Hematopoietic multipotent progenitor cell (in vitro differentiated cells): ENCODE results near the gene C9orf72. TPM values are rescaled to one million over a fixed set of nuclear protein-coding genes. Genes with fewer than 3 reads are reported as not detected.

Source experiments
- DNase-seq, 3 donors: peaks; one replicate each; pipeline ENCODE4 v3.0.0-alpha.2; 2011 to 2015; ENCODE audit warnings: low read depth in 2 of 3, low spot score in 2 of 3
- total RNA-seq: library from RNA; depleted of rRNA; stranded (reverse); fragments of >200 nt; gene quantifications from one replicate; pipeline ENCODE4 v1.2.3, GENCODE V29; 2012

C9orf72 gene
- total RNA-seq, 1 donor, result 7.8 TPM

GRCh38 chr9:27582794-27583193 lies 9.5 kb upstream of the C9orf72 start:
- DNase-seq, result no peak

GRCh38 chr9:27581826-27582225 lies 8.5 kb upstream of the C9orf72 start:
- no peak for DNase-seq

- peak; percentile 97 to 100 (median 100) for DNase-seq
These were observed 631 bp upstream of the C9orf72 start for GRCh38 chr9:27573634-27574590.

DNA sequence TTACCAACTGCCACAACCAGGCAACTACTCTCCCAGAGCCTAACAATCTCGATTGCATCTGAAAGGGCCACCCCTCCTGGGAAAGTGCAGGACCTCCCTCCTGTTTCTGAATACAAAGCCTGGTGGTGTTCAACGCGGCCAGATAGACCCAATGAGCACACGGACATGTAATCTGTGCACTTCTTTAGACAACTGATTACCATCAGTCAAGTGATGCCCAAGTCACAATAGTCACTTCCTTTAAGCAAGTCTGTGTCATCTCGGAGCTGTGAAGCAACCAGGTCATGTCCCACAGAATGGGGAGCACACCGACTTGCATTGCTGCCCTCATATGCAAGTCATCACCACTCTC lies 739 bp downstream of the C9orf72 start:
- DNase-seq, result peak; percentile 39 to 86 (median 77)

DNA sequence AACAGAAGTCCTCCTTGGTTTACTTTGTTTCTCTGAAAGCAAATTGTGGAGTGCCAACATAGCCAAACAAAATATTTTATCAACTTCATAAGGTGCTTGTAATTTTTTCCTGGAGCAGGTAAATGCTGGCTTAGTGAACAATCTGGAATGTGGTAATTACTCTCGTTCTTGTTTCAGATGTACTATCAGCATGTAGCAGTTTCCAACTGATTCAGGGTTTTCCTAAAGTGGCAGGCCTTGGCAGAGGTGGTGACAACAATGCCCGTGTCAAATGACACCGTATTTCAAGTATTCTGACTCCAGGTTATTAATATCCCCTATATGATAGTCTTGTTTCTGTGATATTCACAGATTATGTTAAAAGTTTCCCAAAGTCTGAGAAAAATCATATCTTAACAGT lies 1.2 kb downstream of the C9orf72 start:
- DNase-seq, result no peak

- no peak for DNase-seq
These were observed 2.3 kb downstream of the C9orf72 start for GRCh38 chr9:27571011-27571410.

DNA sequence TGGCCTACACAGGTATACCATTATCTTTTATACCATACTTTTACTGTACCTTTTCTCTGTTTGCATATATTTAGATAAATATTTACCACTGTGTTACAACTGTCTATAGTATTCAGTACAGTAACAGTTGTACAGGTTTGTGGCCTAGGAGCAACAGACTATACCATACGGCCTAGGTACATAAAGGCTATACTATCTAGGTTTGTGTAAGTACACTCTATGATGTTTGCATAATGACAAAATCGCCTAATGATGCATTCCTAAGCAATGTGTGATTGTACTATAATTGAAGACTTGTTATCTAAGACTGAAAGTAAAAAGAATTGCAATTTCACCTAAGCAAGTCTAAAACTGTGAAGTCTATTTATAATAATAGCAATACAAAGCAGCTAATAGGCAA lies 3.9 kb downstream of the C9orf72 start:
- DNase-seq, result no peak

DNA sequence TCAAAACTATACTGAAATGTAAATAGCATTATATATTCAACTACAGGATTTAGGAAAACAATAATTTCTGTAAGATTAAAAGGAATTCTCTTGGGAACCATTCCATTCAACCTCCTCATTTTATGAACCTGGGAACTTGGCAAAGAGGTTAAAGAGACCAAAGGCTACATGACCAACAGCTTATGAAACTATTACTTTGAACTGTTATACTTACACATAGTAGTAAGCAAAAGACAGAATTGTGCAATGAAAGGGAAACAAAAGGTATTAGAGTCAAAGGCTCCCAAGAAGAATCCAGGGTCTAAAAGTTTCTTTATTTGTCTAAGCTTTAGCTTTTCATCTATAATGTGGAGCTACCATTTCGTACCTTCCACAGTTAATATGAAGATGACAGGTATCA lies 7.2 kb downstream of the C9orf72 start:
- no peak for DNase-seq

DNA sequence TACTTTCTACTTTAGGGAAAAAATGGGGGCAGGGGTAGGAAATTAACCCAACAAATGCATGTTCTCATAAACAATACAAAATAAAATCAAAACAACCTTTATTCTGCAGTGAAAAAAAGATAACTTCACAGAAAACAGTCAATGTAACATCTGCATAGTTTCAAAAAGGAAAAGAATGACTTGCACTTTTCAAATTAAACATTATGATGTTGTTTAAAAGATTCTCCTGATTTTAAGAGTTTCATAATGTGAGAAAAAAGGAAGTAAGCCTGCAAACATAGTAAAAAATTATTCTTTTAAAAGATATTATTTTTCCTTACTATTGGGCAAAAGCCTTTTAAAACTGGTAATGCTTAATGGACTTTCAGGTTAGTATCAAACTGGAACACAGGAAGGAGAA lies 7.6 kb downstream of the C9orf72 start:
- DNase-seq, result peak in 1 of 3 donors; percentile 60

DNA sequence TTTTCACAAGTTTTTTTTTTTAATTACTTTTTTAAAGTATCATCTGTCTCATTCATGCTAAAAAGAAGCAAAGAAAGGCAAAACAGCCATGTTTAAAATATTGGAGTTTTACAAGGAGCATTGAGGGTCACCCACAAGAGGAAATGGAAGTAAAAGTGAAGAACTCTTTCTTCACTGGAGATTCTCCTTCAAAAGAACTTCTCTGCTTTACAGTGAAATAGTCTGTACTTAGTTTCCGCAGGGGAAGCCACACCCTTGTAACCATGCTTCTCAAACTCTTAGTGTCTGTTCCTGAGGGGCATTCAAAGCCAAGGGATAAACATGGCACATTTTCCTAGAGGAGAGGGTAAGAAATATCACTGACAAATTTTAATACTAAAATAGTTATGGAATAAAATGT lies 8.6 kb downstream of the C9orf72 start:
- no peak for DNase-seq

DNA sequence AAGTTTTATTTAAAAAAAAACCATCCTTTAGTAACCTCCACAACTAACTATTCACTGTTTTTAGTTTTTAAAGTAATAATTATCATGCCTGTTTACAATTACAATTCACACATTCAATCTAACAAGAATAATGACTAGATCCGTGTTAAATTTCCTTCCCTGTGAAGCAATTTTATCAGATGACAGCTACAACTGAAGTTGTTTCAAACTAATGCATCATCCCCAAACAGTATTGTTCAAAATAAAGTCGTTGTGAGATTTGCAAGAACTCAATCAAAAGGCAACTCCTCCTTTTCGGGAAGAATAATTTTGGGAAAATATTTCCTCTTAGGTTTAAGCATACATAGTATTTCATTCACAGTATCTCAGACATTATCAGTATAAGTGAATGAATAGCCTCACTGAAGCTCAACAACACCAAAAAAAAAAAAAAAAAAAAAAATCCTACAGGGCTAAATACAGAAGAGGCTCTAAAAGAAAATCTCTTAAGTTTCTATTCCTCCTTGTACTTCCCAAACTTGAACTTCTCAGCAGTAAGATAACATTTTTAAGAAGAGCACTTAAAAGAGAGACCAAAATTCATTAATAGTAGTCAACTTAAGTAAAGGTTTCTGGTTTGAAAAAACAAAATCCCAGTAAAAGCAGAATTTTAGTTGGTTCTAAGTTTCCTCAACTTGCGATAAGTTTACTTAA lies 9.4 kb downstream of the C9orf72 start:
- DNase-seq, result no peak

- DNase-seq, result no peak
These were observed 11.6 kb downstream of the C9orf72 start for GRCh38 chr9:27561685-27562084.

DNA sequence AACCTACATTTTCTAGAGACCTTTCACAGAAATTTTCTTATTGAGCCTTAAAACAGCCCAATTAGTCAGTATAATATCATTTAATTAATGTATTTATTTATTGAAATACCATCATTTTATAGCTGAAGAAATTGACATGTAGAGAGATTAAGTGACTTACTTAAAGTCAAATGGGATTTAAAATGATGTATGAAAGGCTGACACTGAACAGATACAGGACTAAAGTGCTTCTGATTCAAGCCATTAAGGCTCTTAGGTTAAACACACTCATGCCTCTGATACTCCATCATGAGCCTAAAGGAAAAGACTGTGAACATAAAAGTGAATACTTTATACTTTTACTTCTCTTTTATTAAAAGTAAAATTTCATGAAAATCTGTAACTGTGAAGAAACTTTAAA lies 12.8 kb downstream of the C9orf72 start:
- DNase-seq, result no peak

- no peak for DNase-seq
These were observed 15.0 kb downstream of the C9orf72 start for GRCh38 chr9:27558307-27558706.

DNA sequence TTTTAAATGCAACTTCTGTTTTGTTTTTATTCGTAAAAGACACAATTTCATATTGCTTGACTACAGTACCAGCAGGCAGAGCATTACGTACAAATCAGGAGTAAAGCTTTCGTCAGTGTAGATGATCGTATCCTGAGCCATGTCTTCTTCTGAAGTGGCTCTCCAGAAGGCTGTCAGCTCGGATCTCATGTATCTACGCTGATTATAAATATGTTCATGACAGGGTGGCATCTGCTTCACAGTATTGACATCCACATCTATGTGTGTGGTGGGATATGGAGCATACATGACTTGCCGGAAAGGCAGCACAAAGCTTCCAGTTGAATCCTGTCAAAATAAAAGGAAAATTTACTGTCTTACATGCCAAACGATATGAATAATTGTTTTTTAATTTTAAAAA lies 16.8 kb downstream of the C9orf72 start:
- DNase-seq, result no peak

DNA sequence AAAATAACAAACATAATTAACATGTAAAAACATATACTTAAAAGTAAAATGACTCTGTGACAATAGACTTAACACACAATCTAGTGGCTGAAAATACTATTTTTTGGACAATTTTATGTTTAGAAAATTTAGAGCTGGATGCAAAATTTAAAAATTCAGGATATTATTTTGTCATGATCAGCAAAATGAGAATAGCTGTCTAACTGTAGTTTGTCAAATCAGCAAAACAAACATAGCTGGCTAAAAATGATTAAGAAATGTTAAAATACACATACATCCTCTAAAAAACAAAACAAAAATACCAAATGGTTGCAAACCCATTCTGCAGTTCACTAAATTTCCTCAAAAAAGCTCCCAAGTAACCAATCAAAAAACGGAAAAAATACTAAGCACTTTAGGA lies 18.6 kb downstream of the C9orf72 start:
- DNase-seq, result no peak

GRCh38 chr9:27549196-27549755 lies 24.0 kb downstream of the C9orf72 start:
- DNase-seq, result no peak

- DNase-seq, result peak in 1 of 3 donors; percentile 58
These were observed 25.1 kb downstream of the C9orf72 start for GRCh38 chr9:27548055-27548741.

- DNase-seq, result no peak
These were observed 27.8 kb downstream of the C9orf72 start for GRCh38 chr9:27545471-27545870.

DNA sequence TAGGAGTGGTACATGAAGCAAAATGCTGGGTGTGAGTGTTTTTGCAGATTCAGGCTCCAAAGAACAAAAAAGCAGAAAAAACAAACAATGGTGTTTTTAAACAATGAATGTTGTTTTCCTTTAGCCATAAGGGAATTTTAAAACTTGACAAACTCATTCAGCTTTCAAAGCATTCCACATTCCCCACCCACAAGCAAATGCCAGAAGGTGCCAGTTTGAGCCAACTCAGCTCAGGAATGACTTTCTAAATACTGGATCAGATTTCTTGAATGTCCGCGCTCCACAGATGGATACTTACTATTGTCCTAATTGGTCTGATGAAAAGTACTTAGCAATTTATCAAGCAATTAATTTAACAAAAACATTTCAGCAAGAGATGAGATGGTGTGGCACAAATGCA lies 30.8 kb downstream of the C9orf72 start:
- no peak for DNase-seq

- no peak for DNase-seq
These were observed 31.5 kb downstream of the C9orf72 start for GRCh38 chr9:27541740-27542139.
